K562 (cell line): ENCODE data around the gene PPP1R37. TPM values are rescaled to one million over a fixed set of nuclear protein-coding genes. Genes with fewer than 3 reads are reported as not detected.
A peak's percentile ranks its signal among the peaks of the same experiment; 100 is the strongest.

Experiments used
- BCOR ChIP-seq: fragments of 450-650 bp; IDR thresholded peaks from 2 replicates; pipeline ENCODE4 v1.6.1; 2016
- EP300 ChIP-seq: IDR thresholded peaks from 2 replicates; pipeline ENCODE4 v1.6.1; 2012; ENCODE audit warnings: low read length, improper control_type of control experiment
- FUS ChIP-seq: fragments of 200-400 bp; formaldehyde crosslinking; optimal IDR thresholded peaks from 2 replicates; pipeline ENCODE3; 2017; ENCODE audit warnings: low read depth, low read length
- HMGN3 ChIP-seq: IDR thresholded peaks from 2 replicates; pipeline ENCODE4 v1.6.1; 2011; ENCODE audit warnings: borderline replicate concordance, low read depth, mild to moderate bottlenecking, mixed read lengths, low read length; ENCODE audit not compliant: insufficient read length; ENCODE audit errors: extremely low read depth
- POU5F1 ChIP-seq: fragments of 150-350 bp; IDR thresholded peaks from 2 replicates; pipeline ENCODE4 v1.6.1; 2014; ENCODE audit warnings: borderline replicate concordance, low read length, low read depth, mild to moderate bottlenecking; ENCODE audit not compliant: partially characterized antibody
- SUPT5H ChIP-seq: fragments of 450-650 bp; IDR thresholded peaks from 2 replicates; pipeline ENCODE4 v1.6.1; 2016
- ZNF23 ChIP-seq: fragments of 250-450 bp; sonication (Bioruptor Pico); IDR thresholded peaks from 2 replicates; pipeline ENCODE4 v1.4.0; 2020; ENCODE audit warnings: mild to moderate bottlenecking
- ZNF584 ChIP-seq: fragments of 200-800 bp; sonication (Bioruptor generic); IDR thresholded peaks from 2 replicates; pipeline ENCODE4 v1.6.1; 2016; ENCODE audit warnings: low read depth, mild to moderate bottlenecking, missing genetic modification characterization, missing compliant biosample characterization
- polyA plus RNA-seq, 8 experiments: library from polyadenylated mRNA; depleted of rRNA in 4 of 8; stranded (reverse) in 5 of 8; unstranded in 3 of 8; fragments of >200 nt; fragmentation: Nextera tagmentation in 2 of 8; fragmentation: Illumina TruSeq in 1 of 8; extraction: Ambion mirVana in 2 of 8; extraction: Trizol in 1 of 8; gene quantifications; 2 replicates each; pipeline versions ENCODE4 v1.2.1 to v1.2.3, GENCODE V29; 2011 to 2014; ENCODE audit warnings: inconsistent platforms in 1 of 8, missing spikeins in 1 of 8
- total RNA-seq, 7 experiments: library from RNA; depleted of rRNA in 6 of 7; stranded (reverse); fragments of >200 nt in 6 of 7; fragmentation: Illumina TruSeq in 2 of 7; extraction: Trizol in 2 of 7; gene quantifications; 2 replicates each; pipeline versions ENCODE4 v1.2.1 to v1.2.3, GENCODE V29; 2011 to 2021; ENCODE audit warnings: low replicate concordance in 1 of 7
- TF ChIP-seq, protein P1 (sequence below): fragments of 450-650 bp; IDR thresholded peaks from 2 replicates; pipeline ENCODE4 v1.6.1; 2016; ENCODE audit warnings: mild to moderate bottlenecking, moderate library complexity
- TF ChIP-seq, protein P2 (sequence below): sonication (generic); formaldehyde crosslinking; IDR thresholded peaks from 2 replicates; pipeline ENCODE4 v1.5.0; 2020; ENCODE audit warnings: missing genetic modification reagents
- TF ChIP-seq, protein P3 (sequence below), 2 experiments: fragments of 150-350 bp in 1 of 2; IDR thresholded peaks; 2 replicates each; pipeline ENCODE4 v1.6.1; 2012 to 2016; ENCODE audit warnings: low read depth in 2 of 2, low read length in 2 of 2, mild to moderate bottlenecking in 1 of 2, moderate library complexity in 1 of 2

PPP1R37 gene
- total and polyA plus RNA-seq, 9 of the 15 experiments (the other 6 are each of a cell fraction or from before 2014, with no cell fraction given) = 0.04 to 20.3 (median 7.3) TPM

DNA sequence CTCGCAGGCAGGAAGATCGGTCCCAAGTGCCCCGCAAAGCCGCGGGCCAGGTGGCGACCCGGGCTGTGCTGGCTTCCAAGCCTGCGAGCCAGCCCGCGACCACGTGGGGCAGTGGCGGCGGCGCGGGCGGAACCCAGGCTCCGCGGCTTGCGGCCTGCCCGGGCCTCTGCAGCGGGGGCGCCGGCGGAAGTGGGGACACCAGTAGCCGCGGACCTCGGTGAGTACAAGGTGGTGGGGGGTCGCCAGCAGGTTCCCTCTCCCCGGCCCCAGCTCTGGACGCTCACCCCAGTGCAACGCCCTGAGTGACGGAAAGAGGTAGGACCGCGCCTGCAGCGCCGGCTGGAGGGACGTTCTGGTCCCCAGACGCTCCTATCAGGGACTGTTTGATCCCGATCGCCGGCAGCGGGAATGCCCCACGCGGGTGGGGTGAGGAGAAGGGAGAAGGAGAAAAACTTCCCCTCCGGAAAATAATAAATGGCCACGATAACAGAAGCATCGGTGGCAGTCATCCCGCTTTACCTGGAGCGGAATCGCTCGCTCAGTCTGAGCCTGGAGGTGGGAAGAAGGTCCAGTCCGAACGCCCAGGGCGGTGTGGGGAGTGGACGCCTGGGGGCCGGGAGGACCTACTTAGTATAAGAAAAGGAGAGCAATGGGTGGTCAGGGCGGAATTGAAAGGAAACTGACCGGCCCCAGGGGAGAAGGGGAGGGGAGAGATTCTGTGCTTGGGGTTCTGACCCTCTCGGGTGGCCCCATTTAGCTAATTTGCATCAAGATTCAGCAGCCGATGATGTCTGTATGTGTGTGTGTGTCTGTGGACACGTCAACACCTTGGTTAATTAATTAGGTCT lies 13.7 kb upstream of the PPP1R37 start, which contains the start of gene GEMIN7 (continued):
- TF ChIP-seq EP300 (no peak), BCOR (no peak), POU5F1 (no peak), HMGN3 (peak; percentile 90), FUS (peak; percentile 88), ZNF584 (CRISPR knock-in tag) (no peak), SUPT5H (peak; percentile 77), ZNF23 (CRISPR knock-in tag) (no peak)
- TF ChIP-seq, protein P1, sequence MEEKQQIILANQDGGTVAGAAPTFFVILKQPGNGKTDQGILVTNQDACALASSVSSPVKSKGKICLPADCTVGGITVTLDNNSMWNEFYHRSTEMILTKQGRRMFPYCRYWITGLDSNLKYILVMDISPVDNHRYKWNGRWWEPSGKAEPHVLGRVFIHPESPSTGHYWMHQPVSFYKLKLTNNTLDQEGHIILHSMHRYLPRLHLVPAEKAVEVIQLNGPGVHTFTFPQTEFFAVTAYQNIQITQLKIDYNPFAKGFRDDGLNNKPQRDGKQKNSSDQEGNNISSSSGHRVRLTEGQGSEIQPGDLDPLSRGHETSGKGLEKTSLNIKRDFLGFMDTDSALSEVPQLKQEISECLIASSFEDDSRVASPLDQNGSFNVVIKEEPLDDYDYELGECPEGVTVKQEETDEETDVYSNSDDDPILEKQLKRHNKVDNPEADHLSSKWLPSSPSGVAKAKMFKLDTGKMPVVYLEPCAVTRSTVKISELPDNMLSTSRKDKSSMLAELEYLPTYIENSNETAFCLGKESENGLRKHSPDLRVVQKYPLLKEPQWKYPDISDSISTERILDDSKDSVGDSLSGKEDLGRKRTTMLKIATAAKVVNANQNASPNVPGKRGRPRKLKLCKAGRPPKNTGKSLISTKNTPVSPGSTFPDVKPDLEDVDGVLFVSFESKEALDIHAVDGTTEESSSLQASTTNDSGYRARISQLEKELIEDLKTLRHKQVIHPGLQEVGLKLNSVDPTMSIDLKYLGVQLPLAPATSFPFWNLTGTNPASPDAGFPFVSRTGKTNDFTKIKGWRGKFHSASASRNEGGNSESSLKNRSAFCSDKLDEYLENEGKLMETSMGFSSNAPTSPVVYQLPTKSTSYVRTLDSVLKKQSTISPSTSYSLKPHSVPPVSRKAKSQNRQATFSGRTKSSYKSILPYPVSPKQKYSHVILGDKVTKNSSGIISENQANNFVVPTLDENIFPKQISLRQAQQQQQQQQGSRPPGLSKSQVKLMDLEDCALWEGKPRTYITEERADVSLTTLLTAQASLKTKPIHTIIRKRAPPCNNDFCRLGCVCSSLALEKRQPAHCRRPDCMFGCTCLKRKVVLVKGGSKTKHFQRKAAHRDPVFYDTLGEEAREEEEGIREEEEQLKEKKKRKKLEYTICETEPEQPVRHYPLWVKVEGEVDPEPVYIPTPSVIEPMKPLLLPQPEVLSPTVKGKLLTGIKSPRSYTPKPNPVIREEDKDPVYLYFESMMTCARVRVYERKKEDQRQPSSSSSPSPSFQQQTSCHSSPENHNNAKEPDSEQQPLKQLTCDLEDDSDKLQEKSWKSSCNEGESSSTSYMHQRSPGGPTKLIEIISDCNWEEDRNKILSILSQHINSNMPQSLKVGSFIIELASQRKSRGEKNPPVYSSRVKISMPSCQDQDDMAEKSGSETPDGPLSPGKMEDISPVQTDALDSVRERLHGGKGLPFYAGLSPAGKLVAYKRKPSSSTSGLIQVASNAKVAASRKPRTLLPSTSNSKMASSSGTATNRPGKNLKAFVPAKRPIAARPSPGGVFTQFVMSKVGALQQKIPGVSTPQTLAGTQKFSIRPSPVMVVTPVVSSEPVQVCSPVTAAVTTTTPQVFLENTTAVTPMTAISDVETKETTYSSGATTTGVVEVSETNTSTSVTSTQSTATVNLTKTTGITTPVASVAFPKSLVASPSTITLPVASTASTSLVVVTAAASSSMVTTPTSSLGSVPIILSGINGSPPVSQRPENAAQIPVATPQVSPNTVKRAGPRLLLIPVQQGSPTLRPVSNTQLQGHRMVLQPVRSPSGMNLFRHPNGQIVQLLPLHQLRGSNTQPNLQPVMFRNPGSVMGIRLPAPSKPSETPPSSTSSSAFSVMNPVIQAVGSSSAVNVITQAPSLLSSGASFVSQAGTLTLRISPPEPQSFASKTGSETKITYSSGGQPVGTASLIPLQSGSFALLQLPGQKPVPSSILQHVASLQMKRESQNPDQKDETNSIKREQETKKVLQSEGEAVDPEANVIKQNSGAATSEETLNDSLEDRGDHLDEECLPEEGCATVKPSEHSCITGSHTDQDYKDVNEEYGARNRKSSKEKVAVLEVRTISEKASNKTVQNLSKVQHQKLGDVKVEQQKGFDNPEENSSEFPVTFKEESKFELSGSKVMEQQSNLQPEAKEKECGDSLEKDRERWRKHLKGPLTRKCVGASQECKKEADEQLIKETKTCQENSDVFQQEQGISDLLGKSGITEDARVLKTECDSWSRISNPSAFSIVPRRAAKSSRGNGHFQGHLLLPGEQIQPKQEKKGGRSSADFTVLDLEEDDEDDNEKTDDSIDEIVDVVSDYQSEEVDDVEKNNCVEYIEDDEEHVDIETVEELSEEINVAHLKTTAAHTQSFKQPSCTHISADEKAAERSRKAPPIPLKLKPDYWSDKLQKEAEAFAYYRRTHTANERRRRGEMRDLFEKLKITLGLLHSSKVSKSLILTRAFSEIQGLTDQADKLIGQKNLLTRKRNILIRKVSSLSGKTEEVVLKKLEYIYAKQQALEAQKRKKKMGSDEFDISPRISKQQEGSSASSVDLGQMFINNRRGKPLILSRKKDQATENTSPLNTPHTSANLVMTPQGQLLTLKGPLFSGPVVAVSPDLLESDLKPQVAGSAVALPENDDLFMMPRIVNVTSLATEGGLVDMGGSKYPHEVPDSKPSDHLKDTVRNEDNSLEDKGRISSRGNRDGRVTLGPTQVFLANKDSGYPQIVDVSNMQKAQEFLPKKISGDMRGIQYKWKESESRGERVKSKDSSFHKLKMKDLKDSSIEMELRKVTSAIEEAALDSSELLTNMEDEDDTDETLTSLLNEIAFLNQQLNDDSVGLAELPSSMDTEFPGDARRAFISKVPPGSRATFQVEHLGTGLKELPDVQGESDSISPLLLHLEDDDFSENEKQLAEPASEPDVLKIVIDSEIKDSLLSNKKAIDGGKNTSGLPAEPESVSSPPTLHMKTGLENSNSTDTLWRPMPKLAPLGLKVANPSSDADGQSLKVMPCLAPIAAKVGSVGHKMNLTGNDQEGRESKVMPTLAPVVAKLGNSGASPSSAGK = peak; percentile 74
- TF ChIP-seq, protein P2, sequence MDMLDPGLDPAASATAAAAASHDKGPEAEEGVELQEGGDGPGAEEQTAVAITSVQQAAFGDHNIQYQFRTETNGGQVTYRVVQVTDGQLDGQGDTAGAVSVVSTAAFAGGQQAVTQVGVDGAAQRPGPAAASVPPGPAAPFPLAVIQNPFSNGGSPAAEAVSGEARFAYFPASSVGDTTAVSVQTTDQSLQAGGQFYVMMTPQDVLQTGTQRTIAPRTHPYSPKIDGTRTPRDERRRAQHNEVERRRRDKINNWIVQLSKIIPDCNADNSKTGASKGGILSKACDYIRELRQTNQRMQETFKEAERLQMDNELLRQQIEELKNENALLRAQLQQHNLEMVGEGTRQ = peak; percentile 83
- TF ChIP-seq, protein P3, sequence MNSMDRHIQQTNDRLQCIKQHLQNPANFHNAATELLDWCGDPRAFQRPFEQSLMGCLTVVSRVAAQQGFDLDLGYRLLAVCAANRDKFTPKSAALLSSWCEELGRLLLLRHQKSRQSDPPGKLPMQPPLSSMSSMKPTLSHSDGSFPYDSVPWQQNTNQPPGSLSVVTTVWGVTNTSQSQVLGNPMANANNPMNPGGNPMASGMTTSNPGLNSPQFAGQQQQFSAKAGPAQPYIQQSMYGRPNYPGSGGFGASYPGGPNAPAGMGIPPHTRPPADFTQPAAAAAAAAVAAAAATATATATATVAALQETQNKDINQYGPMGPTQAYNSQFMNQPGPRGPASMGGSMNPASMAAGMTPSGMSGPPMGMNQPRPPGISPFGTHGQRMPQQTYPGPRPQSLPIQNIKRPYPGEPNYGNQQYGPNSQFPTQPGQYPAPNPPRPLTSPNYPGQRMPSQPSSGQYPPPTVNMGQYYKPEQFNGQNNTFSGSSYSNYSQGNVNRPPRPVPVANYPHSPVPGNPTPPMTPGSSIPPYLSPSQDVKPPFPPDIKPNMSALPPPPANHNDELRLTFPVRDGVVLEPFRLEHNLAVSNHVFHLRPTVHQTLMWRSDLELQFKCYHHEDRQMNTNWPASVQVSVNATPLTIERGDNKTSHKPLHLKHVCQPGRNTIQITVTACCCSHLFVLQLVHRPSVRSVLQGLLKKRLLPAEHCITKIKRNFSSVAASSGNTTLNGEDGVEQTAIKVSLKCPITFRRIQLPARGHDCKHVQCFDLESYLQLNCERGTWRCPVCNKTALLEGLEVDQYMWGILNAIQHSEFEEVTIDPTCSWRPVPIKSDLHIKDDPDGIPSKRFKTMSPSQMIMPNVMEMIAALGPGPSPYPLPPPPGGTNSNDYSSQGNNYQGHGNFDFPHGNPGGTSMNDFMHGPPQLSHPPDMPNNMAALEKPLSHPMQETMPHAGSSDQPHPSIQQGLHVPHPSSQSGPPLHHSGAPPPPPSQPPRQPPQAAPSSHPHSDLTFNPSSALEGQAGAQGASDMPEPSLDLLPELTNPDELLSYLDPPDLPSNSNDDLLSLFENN (IDR thresholded peaks at IDR 0.05; ENCODE audit: low read depth in 2 of 2, low read length in 2 of 2) = peak in 1 of 2 experiments; percentile 37; a peak in 1 of 4 replicates
